HG02763 (cell line): ENCODE results near the gene ANKK1.

Experiments used
- ATAC-seq: cut with Tn5 transposase; IDR thresholded peaks from one replicate; pipeline ENCODE4 v1.9.1; 2021; ENCODE audit warnings: mild to moderate bottlenecking, moderate library complexity; ENCODE audit not compliant: unreplicated experiment

The ANKK1 gene

DNA sequence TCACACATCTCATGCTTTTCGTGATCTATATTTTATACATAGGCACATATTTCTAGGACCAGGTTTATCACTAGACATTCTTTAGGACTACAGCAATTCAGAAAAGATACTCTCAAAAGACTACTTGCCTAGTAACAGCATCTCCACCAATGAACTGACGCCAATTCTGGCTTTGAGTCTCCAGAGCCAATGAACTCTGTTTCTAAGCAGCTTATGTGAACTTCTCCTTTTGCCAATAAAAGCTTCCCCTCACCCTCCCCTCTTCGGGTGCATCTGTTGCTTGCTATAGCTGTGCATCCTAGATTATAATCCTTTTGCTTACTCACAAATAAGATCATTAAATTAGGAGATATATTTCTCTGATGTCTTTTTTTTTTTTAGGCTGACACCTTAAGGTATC is 11.4 kb upstream of the ANKK1 start:
- no peak for ATAC-seq

DNA sequence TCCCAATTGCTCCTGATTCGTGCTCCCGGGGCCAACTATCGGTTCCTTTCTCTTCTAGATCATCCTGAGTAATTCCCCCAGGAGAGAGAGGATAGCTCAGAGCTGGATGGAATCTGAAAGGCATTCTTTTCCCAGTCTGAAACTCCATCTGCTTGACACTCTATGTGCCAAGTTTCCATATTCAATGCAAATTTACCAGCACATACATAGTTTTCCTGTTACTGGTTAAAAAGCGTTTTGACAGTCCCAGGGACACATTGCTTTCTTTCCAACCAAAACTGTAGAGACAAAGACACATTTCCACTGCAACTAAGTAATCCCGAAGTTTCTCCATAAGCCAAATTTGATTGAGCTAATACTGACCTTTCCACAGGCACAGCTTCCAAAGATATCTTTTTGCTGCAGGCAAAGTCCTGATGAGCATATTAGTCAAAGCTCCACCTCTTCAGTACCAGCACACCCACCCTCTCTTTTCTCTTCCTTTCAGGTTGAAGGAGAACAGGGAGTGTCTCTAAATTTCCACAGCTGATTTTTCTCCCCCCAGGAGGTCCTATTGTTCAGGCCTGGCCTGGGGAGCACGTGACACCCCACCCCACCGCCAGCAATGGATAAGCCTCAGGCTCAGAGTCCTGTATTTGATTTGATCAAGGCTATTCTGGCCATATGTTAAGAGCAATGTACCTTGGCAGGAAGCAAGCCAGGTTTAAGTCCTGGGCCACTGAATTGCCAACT is 9.7 kb upstream of the ANKK1 start:
- no peak for ATAC-seq

DNA sequence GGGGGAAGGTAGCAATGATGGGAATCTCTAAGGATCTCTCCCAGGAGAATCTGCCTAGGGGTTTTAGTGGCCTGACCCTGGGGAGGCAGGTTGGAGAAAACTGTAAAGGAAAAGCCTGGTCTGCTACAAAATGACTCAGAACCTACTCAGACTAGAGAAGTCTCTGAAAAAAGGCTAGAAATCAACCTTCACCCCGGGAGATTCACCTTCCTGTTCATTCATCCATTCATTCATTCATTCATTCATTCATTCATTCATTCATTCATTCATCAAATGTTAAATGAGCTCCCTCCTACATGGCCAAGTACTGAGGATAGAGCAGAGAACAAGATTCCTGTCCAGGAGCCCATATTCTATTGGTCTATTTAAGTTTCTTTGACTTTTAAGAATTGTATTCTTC is 8.9 kb upstream of the ANKK1 start:
- ATAC-seq, result no peak

DNA sequence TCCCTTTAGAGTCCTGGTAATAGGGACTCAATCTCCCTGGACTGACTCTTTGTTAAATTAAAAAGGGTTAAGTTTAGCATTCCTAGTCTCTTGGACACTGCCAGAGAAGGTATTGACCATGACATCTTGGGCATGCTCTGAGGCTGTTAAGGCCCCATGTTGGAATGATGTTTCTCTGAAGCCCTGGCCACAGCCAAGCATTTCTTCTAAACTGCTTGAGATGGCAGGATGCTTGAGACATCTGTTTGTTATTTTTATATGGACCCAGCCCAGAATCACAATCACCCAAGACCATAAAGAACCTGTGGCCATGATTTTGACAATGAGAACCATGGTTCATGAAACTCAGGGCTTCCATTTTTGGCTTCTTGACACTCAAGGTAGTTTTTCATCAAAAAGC is 5.5 kb upstream of the ANKK1 start:
- ATAC-seq, result no peak

DNA sequence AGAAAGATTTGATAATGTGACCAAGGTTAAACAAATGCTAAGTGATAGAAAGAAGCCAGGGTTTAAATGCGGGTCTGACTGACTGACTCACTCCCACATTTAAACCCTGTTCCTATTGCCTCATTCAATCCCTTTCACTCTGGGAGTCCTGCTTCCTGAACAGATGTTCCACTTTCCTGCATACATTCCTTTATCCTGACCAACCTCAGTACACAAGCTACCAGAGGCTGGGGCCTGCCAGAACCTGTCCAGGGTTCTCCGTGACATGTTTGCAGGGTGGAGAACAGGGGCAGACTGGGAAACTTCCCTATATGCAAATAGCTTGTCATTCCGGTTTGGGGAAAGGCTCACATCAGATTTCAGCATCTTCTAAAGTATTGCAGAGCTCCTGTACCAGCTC is 3.0 kb upstream of the ANKK1 start:
- ATAC-seq, result no peak

DNA sequence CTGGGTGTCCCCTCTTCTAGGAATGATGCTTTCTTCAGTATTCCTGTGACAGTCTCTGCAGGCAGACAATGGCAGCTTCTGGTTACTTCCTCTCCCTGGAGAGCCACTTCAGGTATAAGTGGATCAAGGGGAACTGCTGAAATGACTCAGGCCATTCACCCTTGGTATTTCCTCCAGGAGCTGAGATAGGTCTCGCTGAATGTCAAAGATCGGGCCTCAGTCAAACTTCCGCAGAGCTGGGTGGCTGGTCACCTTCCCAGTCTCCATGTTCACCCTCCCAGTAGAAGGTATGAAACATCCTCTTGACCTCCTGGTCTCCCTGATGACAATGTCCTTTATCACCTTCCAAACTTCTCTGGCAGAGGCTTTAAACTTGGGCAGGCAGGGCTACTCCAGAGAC is 1.8 kb upstream of the ANKK1 start:
- no peak for ATAC-seq

DNA sequence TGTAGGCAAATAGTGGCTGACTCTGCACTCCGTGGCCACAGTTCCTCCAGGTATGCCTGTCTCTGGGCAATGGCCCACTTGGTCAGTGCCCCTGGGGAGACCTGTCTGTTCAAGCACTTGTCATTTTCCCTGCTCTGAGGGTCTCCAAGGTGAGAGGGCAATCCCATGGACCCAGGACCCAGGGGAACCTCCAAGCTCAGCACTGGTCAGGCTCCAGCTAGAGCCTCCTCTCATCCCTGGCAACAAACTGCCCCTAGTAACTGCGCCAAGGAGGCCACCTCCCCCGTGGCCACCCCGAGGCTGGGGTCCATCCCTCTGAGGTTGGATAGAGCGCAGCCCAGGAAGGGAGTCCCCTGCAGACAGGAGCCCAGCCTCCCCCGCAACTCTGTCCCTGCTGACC is 713 bp upstream of the ANKK1 start:
- no peak for ATAC-seq

DNA sequence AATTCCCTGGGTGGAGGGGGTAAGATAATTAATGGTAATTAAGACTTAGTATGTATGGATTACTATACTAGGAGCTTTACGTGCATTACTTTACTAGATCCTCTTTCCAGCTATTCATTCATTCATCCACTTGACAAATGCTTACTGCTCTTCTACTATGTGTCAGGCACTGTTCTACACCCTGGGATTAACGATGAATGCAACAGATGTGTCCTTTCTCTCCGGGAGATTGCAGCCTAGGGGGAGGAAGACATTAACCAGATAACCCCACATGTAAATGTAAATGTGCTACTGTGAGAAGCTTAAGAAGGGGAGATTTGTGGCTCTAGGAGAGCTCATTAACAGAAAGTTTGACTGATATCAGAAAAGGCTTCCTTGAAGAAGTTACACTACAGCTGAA is 1.7 kb downstream of the ANKK1 start:
- no peak for ATAC-seq

DNA sequence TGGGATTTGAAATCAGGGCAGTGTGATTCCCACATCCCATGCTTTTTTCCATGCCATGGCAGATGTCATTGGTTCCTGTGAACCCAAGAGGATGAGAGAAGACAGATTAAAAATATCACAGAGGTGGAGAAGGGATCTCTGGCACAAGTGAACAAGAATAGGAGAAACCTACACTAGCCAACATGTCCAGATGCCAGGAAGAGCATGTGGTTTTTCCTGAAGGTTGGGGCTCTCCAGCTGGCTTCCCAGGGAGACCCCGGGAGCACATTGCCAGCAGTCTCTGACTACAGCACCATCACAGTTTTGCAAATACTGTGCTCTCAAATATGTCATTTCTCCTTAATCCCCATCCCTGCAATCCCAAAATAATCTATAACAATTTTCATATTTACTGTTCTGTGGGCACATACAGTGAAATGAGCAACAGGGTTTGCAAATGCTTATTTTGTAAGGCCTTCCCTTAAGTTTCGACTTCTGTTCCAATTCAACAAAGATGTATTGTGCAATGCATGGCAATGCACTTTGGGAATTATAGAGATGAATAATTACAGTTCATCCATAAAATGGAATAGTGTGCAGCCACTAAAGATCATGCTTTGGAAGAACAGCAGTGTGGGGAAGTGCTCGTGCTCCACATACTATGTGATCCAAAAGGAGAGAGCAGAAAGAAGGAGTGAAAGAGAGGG is 4.8 kb downstream of the ANKK1 start:
- no peak for ATAC-seq

DNA sequence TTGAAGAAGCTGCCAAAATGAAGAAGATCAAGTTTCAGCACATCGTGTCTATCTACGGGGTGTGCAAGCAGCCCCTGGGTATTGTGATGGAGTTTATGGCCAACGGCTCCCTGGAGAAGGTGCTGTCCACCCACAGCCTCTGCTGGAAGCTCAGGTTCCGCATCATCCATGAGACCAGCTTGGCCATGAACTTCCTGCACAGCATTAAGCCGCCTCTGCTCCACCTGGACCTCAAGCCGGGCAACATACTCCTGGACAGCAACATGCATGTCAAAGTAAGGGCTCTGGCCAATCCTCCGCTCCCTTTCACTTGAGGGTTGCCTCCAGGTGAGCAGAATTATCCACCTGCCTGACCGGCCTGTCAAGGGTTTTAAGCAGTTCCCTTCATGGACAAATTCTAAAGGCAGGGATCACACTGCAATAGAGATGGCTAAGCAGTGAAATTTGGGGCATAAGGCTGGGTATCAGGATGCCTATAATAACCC is 6.0 kb downstream of the ANKK1 start:
- no peak for ATAC-seq

DNA sequence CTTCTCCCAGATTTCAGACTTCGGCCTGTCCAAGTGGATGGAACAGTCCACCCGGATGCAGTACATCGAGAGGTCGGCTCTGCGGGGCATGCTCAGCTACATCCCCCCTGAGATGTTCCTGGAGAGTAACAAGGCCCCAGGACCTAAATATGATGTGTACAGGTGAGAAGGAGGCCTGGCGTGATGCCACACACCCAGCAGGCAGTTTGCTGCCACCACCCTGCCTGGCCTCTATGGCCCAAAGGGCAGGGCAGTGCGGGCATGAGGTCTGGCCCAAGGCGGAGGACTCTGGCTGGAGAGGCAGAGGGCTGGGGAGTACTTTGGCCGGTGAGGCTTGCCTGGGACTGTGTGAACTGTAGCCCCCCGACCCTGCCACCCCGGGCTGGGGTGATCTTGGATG is 7.3 kb downstream of the ANKK1 start:
- no peak for ATAC-seq

DNA sequence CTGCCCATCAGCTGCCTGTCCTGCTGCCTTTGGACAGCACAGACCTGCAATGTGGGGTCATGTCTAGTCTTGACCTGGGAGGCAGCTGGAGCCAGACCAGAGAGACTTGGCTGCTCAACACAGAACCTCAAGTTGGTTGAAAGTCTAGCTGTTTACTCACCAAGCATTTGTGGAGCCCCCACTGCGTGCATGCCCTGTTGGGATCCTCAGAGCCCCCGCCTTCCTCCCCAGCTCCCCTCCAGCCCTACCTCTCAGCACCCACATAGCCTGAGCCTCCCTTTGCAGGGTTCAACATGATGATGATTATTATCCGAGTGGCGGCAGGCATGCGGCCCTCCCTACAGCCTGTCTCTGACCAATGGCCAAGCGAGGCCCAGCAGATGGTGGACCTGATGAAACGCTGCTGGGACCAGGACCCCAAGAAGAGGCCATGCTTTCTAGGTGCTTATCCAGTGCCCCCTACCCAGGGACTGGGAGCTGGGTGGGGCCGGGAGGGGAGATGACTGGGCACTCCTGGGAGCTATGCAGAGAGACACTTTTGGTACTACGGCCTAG is 8.3 kb downstream of the ANKK1 start:
- no peak for ATAC-seq

DNA sequence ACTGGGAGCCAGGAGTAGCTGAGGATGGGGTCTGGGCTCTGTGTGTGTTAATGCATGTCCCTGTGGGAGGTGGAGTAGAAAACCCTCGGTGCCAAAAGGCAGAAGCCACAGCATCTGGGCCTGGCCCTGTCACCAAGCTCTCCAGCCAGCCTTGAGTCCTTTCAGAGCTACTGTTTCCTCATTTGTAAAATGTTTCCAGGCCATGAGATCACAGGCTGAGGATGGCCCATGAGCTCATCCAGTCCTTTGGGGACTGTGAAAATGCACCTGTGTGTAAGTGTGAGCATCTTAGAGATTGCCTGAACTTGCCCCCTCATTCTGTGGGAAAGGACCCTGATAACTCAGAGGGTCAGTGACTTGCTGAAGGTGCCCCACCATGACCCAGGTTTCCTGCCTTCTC is 9.1 kb downstream of the ANKK1 start:
- no peak for ATAC-seq

DNA sequence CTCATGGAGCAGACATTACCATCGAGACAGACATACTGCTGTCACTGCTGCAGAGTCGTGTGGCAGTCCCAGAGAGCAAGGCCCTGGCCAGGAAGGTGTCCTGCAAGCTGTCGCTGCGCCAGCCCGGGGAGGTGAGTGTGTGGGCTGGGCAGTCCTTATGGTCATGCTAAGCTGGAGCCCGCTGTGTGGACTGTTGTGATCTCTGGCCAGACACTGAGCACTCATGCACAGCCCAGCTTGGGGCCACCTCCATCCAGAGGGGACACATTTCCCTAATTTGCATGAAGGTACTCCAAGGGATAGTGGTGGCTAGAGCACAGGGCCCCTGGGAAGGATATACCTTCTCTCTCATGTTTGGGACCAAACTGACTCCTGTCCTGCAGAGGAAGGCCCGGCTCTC is 9.6 kb downstream of the ANKK1 start:
- no peak for ATAC-seq

DNA sequence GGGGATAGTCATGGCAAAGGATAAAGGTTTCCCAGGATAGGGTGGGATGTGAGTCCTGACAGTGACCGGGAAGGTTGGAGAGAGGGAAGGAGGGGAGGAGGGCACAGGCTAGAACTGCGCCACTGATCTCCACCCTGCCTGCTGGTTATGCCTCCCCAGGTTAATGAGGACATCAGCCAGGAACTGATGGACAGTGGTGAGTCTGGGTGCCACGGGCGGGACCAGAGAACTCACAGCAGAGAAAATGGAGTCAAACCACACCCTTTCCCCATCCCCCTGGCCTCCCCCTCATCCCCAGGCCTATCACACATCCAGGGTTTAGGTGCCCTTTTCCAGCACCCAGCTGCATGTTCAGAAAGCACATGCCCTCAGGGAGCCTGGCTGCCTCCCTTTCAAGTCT is 10.2 kb downstream of the ANKK1 start:
- ATAC-seq, result no peak

DNA sequence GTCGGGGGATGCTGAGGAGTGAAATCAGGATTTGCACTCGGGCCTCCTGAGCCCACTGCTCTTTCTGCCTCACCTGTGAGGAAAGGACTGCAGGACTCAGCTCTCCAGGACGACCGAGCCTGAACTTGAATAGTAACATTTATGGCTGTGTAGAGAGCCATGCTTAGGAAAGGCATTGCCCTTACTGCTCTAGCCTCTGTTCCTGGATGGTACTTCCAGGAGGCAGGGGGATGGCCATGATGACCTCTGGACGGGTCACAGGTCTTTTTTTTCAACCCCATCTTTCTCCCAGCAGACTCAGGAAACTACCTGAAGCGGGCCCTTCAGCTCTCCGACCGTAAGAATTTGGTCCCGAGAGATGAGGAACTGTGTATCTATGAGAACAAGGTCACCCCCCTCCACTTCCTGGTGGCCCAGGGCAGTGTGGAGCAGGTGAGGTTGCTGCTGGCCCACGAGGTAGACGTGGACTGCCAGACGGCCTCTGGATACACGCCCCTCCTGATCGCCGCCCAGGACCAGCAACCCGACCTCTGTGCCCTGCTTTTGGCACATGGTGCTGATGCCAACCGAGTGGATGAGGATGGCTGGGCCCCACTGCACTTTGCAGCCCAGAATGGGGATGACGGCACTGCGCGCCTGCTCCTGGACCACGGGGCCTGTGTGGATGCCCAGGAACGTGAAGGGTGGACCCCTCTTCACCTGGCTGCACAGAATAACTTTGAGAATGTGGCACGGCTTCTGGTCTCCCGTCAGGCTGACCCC is 11.3 kb downstream of the ANKK1 start:
- ATAC-seq, result no peak

DNA sequence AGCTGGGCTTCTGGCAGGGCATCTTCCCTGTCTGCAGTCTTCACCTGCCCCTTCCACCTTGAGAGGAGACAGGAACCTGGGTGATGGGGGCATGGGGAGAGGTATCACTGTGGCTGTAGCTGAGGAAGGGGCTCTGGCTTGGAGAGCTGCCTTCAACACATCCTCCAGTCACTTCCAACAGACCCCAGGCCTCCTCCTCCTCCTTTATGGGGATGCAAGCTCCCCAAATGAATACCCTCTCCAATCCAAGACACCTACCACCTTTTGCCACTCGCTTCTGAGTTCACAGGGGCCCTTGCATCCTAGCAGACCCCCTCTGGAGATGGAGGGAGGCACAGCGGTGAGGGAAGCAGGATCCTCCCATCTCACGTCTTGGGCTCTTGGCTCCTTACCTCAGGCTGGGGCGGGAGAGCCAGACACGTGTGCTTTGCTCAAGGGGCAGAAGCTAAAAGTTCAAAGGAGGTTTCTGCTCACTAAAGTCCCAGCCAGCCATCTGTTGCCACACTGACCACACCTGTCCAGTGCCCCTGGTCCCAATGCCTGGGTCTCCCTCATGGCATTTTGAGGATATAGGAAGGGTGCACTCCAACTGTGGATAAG is 13.2 kb downstream of the ANKK1 start:
- ATAC-seq, result no peak

DNA sequence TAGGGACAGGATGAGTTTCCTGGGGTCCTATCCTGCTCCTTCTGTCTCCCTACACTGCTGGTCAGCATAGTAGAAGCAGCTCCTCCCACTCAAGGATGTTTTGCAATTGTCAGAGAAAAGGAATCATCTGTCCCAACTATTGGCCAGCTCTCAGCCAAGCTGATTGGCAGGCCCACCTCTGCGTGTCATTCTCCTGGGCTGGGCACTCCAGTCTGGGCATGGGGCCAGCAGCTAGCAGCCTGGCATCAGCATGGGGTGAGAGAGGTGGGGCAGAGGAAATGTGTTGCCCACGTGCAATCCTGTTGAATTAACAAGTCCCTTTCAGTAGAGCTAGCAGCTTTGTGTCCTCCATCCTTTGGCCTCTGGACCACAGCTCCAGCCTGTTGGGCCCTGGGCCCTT is 14.1 kb downstream of the ANKK1 start:
- ATAC-seq, result no peak

DNA sequence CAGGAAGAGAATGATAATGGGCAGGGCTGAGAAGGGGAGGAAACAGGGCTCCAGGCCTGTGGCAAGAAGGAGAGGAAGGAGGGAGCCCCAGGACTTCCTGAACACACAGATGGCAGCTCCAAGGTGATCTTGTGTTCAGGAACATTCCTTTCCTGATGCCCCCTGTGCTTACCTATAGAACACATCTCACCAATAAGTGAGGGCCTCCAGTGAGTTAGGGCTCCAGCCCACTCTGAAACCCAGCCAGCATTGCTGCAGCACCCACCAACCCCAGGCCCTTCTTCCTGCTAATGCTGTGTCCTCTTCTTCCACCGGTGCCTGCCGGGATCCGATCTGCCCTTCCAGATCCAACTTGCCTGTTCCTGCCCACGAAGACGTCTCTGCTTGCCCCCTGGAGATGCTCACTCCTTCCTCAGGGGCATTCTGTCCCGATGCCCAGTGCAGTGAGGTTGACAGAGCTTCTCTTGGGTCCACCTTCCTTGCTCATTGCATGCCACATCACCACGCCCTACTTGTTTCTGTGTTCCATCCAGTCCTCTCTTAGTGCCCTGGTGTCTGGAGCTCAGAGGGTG is 17.4 kb downstream of the ANKK1 start:
- no peak for ATAC-seq

DNA sequence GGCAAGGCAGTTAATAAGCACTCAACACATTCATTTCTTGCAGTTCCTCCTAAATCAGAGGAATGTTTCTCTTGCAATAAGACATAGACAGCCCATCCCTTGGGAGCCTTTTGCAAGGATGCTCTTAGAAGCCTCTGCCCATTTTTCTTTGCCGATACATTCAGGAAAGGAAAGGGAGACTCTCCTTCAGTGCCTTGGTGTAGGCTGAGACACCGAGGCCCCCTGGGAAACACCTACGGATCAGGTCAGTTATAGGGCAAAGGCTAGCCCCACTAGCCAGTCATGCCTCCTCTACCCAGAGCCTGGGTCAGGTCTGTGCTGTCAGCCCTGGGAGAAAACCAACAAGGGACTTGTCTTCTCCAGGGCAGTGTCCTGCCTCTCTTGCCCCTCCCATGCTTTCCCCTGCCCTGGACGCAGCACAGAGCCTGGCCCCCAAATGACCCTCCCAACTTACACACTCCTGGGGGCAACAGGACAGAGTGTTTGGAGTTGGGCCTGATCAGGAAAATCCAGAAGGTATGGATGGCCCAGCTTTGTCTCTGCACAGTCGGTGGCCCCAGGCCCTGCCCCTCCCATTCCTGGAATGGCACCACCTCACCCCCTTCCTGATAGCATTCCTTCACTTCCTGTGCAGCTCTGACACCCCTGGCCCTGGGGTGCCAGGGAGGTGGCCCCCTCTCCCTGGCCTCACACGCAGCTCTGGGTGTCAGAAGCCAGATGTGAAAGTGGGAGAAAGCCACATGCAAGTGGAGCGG is 18.3 kb downstream of the ANKK1 start:
- no peak for ATAC-seq
